B cell (primary cell): ENCODE measurements around the gene FBXO9. TPM values are rescaled to one million over a fixed set of nuclear protein-coding genes. Genes with fewer than 3 reads are reported as not detected.

Experiments used
- ATAC-seq: fragments of 200-7000 bp; cut with Tn5 transposase; one replicate; pipeline ENCODE4 v1.10.0; 2021; ENCODE audit warnings: low read depth, mild to moderate bottlenecking, moderate number of reproducible peaks, moderate library complexity
- CTCF ChIA-PET: fragments of 350-600 bp; sonication (Branson Sonifier 250); formaldehyde crosslinking; loops from one replicate; lab custom pipeline; 2021; ENCODE audit warnings: antibody characterized with exemption, inconsistent platforms; lab: Charles Lee
- POLR2A ChIA-PET: fragments of 350-600 bp; sonication (Branson Sonifier 250); formaldehyde crosslinking; loops from one replicate; lab custom pipeline; 2021; ENCODE audit warnings: antibody characterized with exemption; lab: Charles Lee
- DNase-seq: peaks from one replicate; pipeline ENCODE4 v3.0.0; 2013
- H2AFZ ChIP-seq: 2 replicates; pipeline ENCODE4 v1.6.1; 2012; ENCODE audit warnings: mild to moderate bottlenecking, low read depth, low read length; ENCODE audit not compliant: insufficient read depth, poor library complexity, severe bottlenecking
- H3K27ac ChIP-seq, 2 donors: 1 replicate in 1 of 2; 2 replicates in 1 of 2; pipeline ENCODE4 v1.5.1; 2012 to 2013; ENCODE audit warnings: low read length in 2 of 2, mild to moderate bottlenecking in 2 of 2, moderate library complexity in 1 of 2
- H3K27me3 ChIP-seq, 4 experiments: fragments of 200-600 bp in 1 of 4; sonication (generic) in 1 of 4; replicated peaks in 1 of 4; 1 replicate in 2 of 4; 2 replicates in 2 of 4; pipeline versions ENCODE4 v1.6.1 to v1.7.0; 2013 to 2016; ENCODE audit warnings: low read length in 3 of 4, mild to moderate bottlenecking in 2 of 4, mixed read lengths in 1 of 4, moderate library complexity in 1 of 4; ENCODE audit not compliant: insufficient read depth in 4 of 4, control insufficient read depth in 3 of 4; ENCODE audit errors: control extremely low read depth in 1 of 4
- H3K36me3 ChIP-seq, 2 experiments: replicated peaks in 1 of 2; 1 replicate in 1 of 2; 2 replicates in 1 of 2; pipeline versions ENCODE4 v1.6.1 to v1.7.1; 2013; ENCODE audit warnings: low read length in 1 of 2; ENCODE audit not compliant: insufficient read depth in 2 of 2, control insufficient read depth in 1 of 2; ENCODE audit errors: control extremely low read depth in 1 of 2, extremely low read depth in 1 of 2
- H3K4me1 ChIP-seq, 2 donors: fragments of 200-600 bp in 1 of 2; sonication (generic) in 1 of 2; 1 replicate in 1 of 2; 2 replicates in 1 of 2; pipeline versions ENCODE4 v1.5.1 to v1.6.1; 2013 to 2017; ENCODE audit warnings: low read length in 2 of 2; ENCODE audit not compliant: control insufficient read depth in 2 of 2, insufficient read depth in 2 of 2
- H3K4me2 ChIP-seq: replicated peaks from 2 replicates; pipeline ENCODE3; 2012; ENCODE audit warnings: mild to moderate bottlenecking, low read depth, low read length; ENCODE audit not compliant: poor library complexity, severe bottlenecking
- H3K4me3 ChIP-seq, 5 experiments: fragments of 200-600 bp in 1 of 5; sonication (generic) in 1 of 5; 1 replicate in 3 of 5; 2 replicates in 2 of 5; pipeline versions ENCODE4 v1.5.1 to v1.7.0; 2011 to 2016; ENCODE audit warnings: low read length in 4 of 5, mild to moderate bottlenecking in 4 of 5, low read depth in 2 of 5, control low read depth in 1 of 5, moderate library complexity in 1 of 5; ENCODE audit not compliant: insufficient read depth in 1 of 5; ENCODE audit errors: control extremely low read depth in 1 of 5, extremely low read depth in 1 of 5
- H3K79me2 ChIP-seq: fragments of 200-600 bp; sonication (generic); one replicate; pipeline ENCODE4 v1.6.0; 2016; ENCODE audit warnings: low read length; ENCODE audit not compliant: control insufficient read depth, insufficient read depth
- H3K9ac ChIP-seq: fragments of 200-600 bp; sonication (generic); 2 replicates; pipeline ENCODE4 v1.6.1; 2017; ENCODE audit warnings: mild to moderate bottlenecking, low read length, moderate library complexity
- H3K9me3 ChIP-seq, 3 donors: one replicate each; pipeline versions ENCODE4 v1.6.1 to v1.7.1; 2013; ENCODE audit warnings: low read length in 2 of 3; ENCODE audit not compliant: control insufficient read depth in 2 of 3, insufficient read depth in 1 of 3; ENCODE audit errors: control extremely low read depth in 1 of 3
- H4K20me1 ChIP-seq: 2 replicates; pipeline ENCODE4 v1.6.0; 2012; ENCODE audit warnings: mild to moderate bottlenecking, low read length; ENCODE audit not compliant: insufficient read depth, control insufficient read depth, poor library complexity, severe bottlenecking
- H3K27ac Mint-ChIP-seq: one replicate; pipeline ENCODE4 v1.8.0; 2021; ENCODE audit warnings: mixed read lengths
- H3K27me3 Mint-ChIP-seq: one replicate; pipeline ENCODE4 v1.8.0; 2021; ENCODE audit warnings: mixed read lengths
- H3K4me1 Mint-ChIP-seq: one replicate; pipeline ENCODE4 v1.8.0; 2021; ENCODE audit warnings: mixed read lengths
- H3K4me3 Mint-ChIP-seq: one replicate; pipeline ENCODE4 v1.8.0; 2021; ENCODE audit warnings: mixed read lengths
- H3K9me3 Mint-ChIP-seq: one replicate; pipeline ENCODE4 v1.8.0; 2022; ENCODE audit warnings: mixed read lengths; ENCODE audit not compliant: insufficient read depth
- EZH2 ChIP-seq: IDR thresholded peaks from 2 replicates; pipeline ENCODE4 v1.6.1; 2012; ENCODE audit warnings: borderline replicate concordance, low read depth, mild to moderate bottlenecking, moderate library complexity, low read length; ENCODE audit not compliant: insufficient read depth, poor library complexity, severe bottlenecking
- WGBS: methylation state at CpG from one replicate; pipeline ENCODE4 v1.1.5; 2013; ENCODE audit warnings: missing lambda C conversion rate; ENCODE audit not compliant: insufficient coverage; 5-methylcytosine and 5-hydroxymethylcytosine counted together
- intact Hi-C: fragments of 100-400 bp; cut with micrococcal nuclease; formaldehyde crosslinking; loops from one replicate; pipeline ENCODE4 v1.10.0; 2022
- polyA plus RNA-seq: library from polyadenylated mRNA; depleted of rRNA; stranded (reverse); fragments of >200 nt; gene quantifications from 2 replicates; pipeline ENCODE4 v1.2.3, GENCODE V29; 2012
- total RNA-seq, 2 donors: library from RNA; stranded (reverse); fragments of 120-200 nt in 1 of 2; gene quantifications; 1 replicate in 1 of 2; 2 replicates in 1 of 2; pipeline versions ENCODE4 v1.2.3 to v1.2.4, GENCODE V29; 2013 to 2022
- TF ChIP-seq, protein P1 (sequence below): fragments of 200-600 bp; IDR thresholded peaks from one replicate; pipeline ENCODE4 v1.8.0; 2022; ENCODE audit warnings: antibody characterized with exemption, mild to moderate bottlenecking

FBXO9 gene
- total and polyA plus RNA-seq, 2 donors (not counting 1 experiment from before 2014, with no cell fraction given): 105 TPM

DNA sequence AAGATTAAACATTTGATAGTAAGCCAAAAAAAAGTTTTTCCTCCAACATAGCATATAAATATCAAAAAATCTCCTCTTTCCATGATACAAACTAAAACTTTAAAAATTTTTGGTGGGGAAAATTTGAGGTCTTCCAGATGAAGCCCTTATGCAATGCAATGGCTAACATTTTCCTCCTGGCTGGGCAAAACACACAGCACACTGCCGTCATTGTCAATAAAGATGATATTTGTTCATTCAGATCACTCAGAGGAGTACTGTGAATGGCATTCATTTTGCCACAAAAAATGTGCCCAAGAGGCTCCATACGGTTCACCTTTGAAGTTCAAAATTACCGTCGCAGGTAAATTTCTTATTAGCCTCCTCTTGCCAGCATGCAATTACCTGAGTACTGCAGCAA, 33.9 kb upstream of the FBXO9 start:
- ChIA-PET CTCF (interaction anchor here (0.7 kb wide), 1 partner anchor 19 kb away, joined by 3 read pairs; no protein-coding TSS in a partner anchor), POLR2A (no interaction called here)
- H3K27ac Mint-ChIP-seq: no peak overlapping the region
- no peaks in the 10 kb centered on the region for H3K27me3 Mint-ChIP-seq
- ATAC-seq: no peak
- TF ChIP-seq, protein P1, sequence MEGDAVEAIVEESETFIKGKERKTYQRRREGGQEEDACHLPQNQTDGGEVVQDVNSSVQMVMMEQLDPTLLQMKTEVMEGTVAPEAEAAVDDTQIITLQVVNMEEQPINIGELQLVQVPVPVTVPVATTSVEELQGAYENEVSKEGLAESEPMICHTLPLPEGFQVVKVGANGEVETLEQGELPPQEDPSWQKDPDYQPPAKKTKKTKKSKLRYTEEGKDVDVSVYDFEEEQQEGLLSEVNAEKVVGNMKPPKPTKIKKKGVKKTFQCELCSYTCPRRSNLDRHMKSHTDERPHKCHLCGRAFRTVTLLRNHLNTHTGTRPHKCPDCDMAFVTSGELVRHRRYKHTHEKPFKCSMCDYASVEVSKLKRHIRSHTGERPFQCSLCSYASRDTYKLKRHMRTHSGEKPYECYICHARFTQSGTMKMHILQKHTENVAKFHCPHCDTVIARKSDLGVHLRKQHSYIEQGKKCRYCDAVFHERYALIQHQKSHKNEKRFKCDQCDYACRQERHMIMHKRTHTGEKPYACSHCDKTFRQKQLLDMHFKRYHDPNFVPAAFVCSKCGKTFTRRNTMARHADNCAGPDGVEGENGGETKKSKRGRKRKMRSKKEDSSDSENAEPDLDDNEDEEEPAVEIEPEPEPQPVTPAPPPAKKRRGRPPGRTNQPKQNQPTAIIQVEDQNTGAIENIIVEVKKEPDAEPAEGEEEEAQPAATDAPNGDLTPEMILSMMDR: no peak
- TF ChIP-seq EZH2: no peak
- WGBS: 96% methylated on average over 3 of the region's 4 CpGs
- H3K27me3 ChIP-seq: no peaks in the 10 kb centered on the region
- peaks cover 14 to 58% of the 10 kb centered on the region in 2 experiments for H3K36me3 ChIP-seq
- no peak overlapping the region for H3K27ac ChIP-seq
- no peak overlapping the region for H3K4me3 Mint-ChIP-seq
- no peaks in the 10 kb centered on the region for H3K4me1 Mint-ChIP-seq
- no peak overlapping the region for H2AFZ ChIP-seq
- H4K20me1 ChIP-seq: no peaks in the 10 kb centered on the region
- DNase-seq: no peak
- no peaks in the 10 kb centered on the region for H3K9me3 Mint-ChIP-seq
- no peaks in the 10 kb centered on the region for H3K79me2 ChIP-seq
- no peak overlapping the region for H3K9ac ChIP-seq
- H3K4me3 ChIP-seq: no peak overlapping the region
- H3K4me1 ChIP-seq: no peaks in the 10 kb centered on the region
- intact Hi-C loops: no loop called here
- H3K4me2 ChIP-seq: no peak overlapping the region
- no peaks in the 10 kb centered on the region for H3K9me3 ChIP-seq

- H3K4me3 Mint-ChIP-seq: no peak overlapping the region
- 94% methylated on average over 3 of the region's 4 CpGs for WGBS
- ATAC-seq (no peak), DNase-seq (no peak)
- Histone ChIP-seq H2AFZ (no peak overlapping the region), H3K9me3 (no peaks in the 10 kb centered on the region), H3K4me2 (no peak overlapping the region), H3K27ac (no peak overlapping the region), H3K36me3 (peaks cover 10 to 50% of the 10 kb centered on the region in 2 experiments), H3K4me1 (no peaks in the 10 kb centered on the region), H3K9ac (no peak overlapping the region), H3K4me3 (no peak overlapping the region), H3K79me2 (no peaks in the 10 kb centered on the region), H4K20me1 (no peaks in the 10 kb centered on the region), H3K27me3 (no peaks in the 10 kb centered on the region)
- H3K27ac Mint-ChIP-seq: no peak overlapping the region
- TF ChIP-seq EZH2: no peak
- TF ChIP-seq, protein P1: no peak
- intact Hi-C loops: no loop called here
- no peaks in the 10 kb centered on the region for H3K4me1 Mint-ChIP-seq
- CTCF ChIA-PET: no interaction called here
- H3K27me3 Mint-ChIP-seq: no peaks in the 10 kb centered on the region
- no peaks in the 10 kb centered on the region for H3K9me3 Mint-ChIP-seq
- POLR2A ChIA-PET: no interaction called here
These were observed 32.4 kb upstream of the FBXO9 start for GRCh38 chr6:53032849-53033248.
